Astrocyte (in vitro differentiated cells and primary cell): Measurements from ENCODE around the gene GPX3.

Experiments used
- CTCF ChIP-seq: IDR thresholded peaks from 2 replicates; pipeline ENCODE4 v1.5.1; 2011; ENCODE audit warnings: low read depth, mild to moderate bottlenecking, inconsistent platforms, low read length, moderate library complexity; ENCODE audit not compliant: insufficient read depth
- EZH2 ChIP-seq: IDR thresholded peaks from 2 replicates; pipeline ENCODE4 v1.6.1; 2012; ENCODE audit warnings: mild to moderate bottlenecking, low read length, inconsistent platforms; ENCODE audit not compliant: insufficient read depth

GRCh38 chr5:151074557-151074956 is 54.2 kb downstream of the GPX3 start:
- TF ChIP-seq CTCF: no peak
- no peak for TF ChIP-seq EZH2
